Astrocyte (in vitro differentiated cells and primary cell): ENCODE measurements around the gene CAPNS1. TPM values are rescaled to one million over a fixed set of nuclear protein-coding genes. Genes with fewer than 3 reads are reported as not detected.

Experiments used
- DNase-seq: peaks from one replicate; pipeline ENCODE4 v3.0.0-alpha.2; 2010; ENCODE audit warnings: low read depth
- FAIRE-seq: peaks from 2 replicates; lab custom pipeline; 2011; peaks lifted over from hg19 to GRCh38; lab: Jason Lieb, UNC
- H2AFZ ChIP-seq: 2 replicates; pipeline ENCODE4 v1.6.0; 2012; ENCODE audit warnings: low read depth, low read length, inconsistent platforms
- H3K27ac ChIP-seq: 2 replicates; pipeline ENCODE4 v1.5.1; 2011; ENCODE audit warnings: low read depth, low read length, inconsistent platforms
- H3K27me3 ChIP-seq: 2 replicates; pipeline ENCODE4 v1.6.0; 2011; ENCODE audit warnings: low read length, inconsistent platforms; ENCODE audit not compliant: insufficient read depth
- H3K36me3 ChIP-seq: 2 replicates; pipeline ENCODE4 v1.5.1; 2011; ENCODE audit warnings: low read length, inconsistent platforms; ENCODE audit not compliant: insufficient read depth
- H3K4me1 ChIP-seq: 2 replicates; pipeline ENCODE4 v1.5.1; 2011; ENCODE audit warnings: low read length, inconsistent platforms; ENCODE audit not compliant: insufficient read depth
- H3K4me2 ChIP-seq: 2 replicates; pipeline ENCODE4 v1.6.0; 2012; ENCODE audit warnings: low read length, inconsistent platforms
- H3K4me3 ChIP-seq: 2 replicates; pipeline ENCODE4 v1.5.1; 2011; ENCODE audit warnings: low read depth, mild to moderate bottlenecking, low read length, inconsistent platforms; ENCODE audit not compliant: insufficient read depth
- H3K79me2 ChIP-seq: 2 replicates; pipeline ENCODE4 v1.6.0; 2012; ENCODE audit warnings: mild to moderate bottlenecking, low read length, inconsistent platforms; ENCODE audit not compliant: insufficient read depth
- H3K9ac ChIP-seq: 2 replicates; pipeline ENCODE4 v1.6.0; 2012; ENCODE audit warnings: mild to moderate bottlenecking, low read length, inconsistent platforms
- H3K9me3 ChIP-seq: 2 replicates; pipeline ENCODE4 v1.5.1; 2012; ENCODE audit warnings: low read depth, mild to moderate bottlenecking, low read length, inconsistent platforms; ENCODE audit not compliant: insufficient read depth
- H4K20me1 ChIP-seq: 2 replicates; pipeline ENCODE4 v1.6.0; 2012; ENCODE audit warnings: low read length, inconsistent platforms; ENCODE audit not compliant: insufficient read depth
- H3K27ac Mint-ChIP-seq: one replicate; pipeline ENCODE4 v1.8.0; 2021; ENCODE audit warnings: mild to moderate bottlenecking, mixed read lengths; ENCODE audit not compliant: unreplicated experiment
- H3K27me3 Mint-ChIP-seq: one replicate; pipeline ENCODE4 v1.8.0; 2021; ENCODE audit warnings: low read depth, mixed read lengths; ENCODE audit not compliant: unreplicated experiment
- H3K36me3 Mint-ChIP-seq: one replicate; pipeline ENCODE4 v1.8.0; 2021; ENCODE audit warnings: low read depth, mixed read lengths; ENCODE audit not compliant: unreplicated experiment
- H3K4me1 Mint-ChIP-seq: one replicate; pipeline ENCODE4 v1.8.0; 2021; ENCODE audit warnings: low read depth, mixed read lengths; ENCODE audit not compliant: unreplicated experiment
- H3K4me3 Mint-ChIP-seq: one replicate; pipeline ENCODE4 v1.8.0; 2021; ENCODE audit warnings: mild to moderate bottlenecking, moderate library complexity, mixed read lengths; ENCODE audit not compliant: unreplicated experiment
- H3K9me3 Mint-ChIP-seq: one replicate; pipeline ENCODE4 v1.8.0; 2021; ENCODE audit warnings: mild to moderate bottlenecking, mixed read lengths; ENCODE audit not compliant: unreplicated experiment
- EZH2 ChIP-seq: IDR thresholded peaks from 2 replicates; pipeline ENCODE4 v1.6.1; 2012; ENCODE audit warnings: mild to moderate bottlenecking, low read length, inconsistent platforms; ENCODE audit not compliant: insufficient read depth
- total RNA-seq: library from RNA; stranded (reverse); gene quantifications from 2 replicates; pipeline ENCODE4 v1.2.1, GENCODE V29; 2021
- TF ChIP-seq, protein P1 (sequence below): IDR thresholded peaks from 2 replicates; pipeline ENCODE4 v1.5.1; 2011; ENCODE audit warnings: low read depth, mild to moderate bottlenecking, inconsistent platforms, low read length, moderate library complexity; ENCODE audit not compliant: insufficient read depth

The CAPNS1 gene
- total RNA-seq, 1 donor from 2014 or later: 665 TPM

DNA sequence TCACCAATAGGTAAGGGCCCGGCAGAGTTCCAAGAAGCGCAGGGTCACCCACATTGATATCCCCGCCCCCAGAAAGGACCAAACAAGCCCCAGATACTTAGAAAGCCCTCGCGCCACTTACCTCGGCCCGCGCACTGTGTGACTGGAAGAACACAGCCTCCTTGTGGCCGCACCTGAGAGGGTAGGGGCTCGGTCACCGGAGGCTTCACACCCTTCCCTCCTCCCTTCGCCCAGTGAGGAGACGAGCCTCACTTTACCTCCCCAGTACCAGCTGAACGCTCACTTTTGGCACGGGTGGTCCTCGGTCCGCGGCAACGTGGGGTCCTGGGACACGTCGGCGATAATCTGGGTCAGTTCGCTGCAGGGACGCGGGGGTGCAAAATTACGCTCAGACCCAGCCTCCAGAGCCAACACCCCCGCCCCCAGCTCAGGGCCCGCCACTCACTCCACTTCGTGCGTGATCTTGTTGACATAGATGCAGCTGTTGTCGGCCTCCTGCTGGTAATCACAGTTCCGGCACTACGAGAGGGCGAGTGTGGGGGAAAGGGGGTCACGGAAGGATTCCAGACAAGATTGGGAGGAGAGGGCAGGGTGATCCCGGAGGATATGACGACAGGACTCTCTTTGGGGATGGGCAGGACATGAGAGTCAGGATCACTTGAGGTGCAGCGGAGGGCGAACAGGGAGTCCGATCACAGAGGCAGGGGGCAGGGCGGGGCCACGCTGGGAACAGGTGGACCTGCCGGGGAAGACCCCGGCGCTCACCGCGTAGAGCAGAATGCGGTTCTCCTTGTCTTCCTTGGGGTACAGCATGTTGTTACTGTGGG, 25.8 kb upstream of the CAPNS1 start:
- Histone ChIP-seq H3K4me1 (peaks cover 12% of the 10 kb centered on the region), H3K9ac (peak overlapping the region; percentile 81), H3K4me2 (peak overlapping the region; percentile 88), H3K4me3 (peak overlapping the region; percentile 68), H3K79me2 (peaks cover 32% of the 10 kb centered on the region), H3K27ac (peak overlapping the region; percentile 30), H4K20me1 (peaks cover 22% of the 10 kb centered on the region), H3K27me3 (no peaks in the 10 kb centered on the region), H3K9me3 (no peaks in the 10 kb centered on the region), H2AFZ (peak overlapping the region; percentile 83), H3K36me3 (peaks cover 6% of the 10 kb centered on the region)
- no peak for FAIRE-seq
- Mint-ChIP-seq H3K4me1 (peaks cover 8% of the 10 kb centered on the region), H3K4me3 (peak overlapping the region; percentile 99), H3K27ac (peak overlapping the region; percentile 91), H3K27me3 (no peaks in the 10 kb centered on the region), H3K36me3 (peaks cover 18% of the 10 kb centered on the region), H3K9me3 (no peaks in the 10 kb centered on the region)
- DNase-seq: peak; percentile 23
- TF ChIP-seq, protein P1, sequence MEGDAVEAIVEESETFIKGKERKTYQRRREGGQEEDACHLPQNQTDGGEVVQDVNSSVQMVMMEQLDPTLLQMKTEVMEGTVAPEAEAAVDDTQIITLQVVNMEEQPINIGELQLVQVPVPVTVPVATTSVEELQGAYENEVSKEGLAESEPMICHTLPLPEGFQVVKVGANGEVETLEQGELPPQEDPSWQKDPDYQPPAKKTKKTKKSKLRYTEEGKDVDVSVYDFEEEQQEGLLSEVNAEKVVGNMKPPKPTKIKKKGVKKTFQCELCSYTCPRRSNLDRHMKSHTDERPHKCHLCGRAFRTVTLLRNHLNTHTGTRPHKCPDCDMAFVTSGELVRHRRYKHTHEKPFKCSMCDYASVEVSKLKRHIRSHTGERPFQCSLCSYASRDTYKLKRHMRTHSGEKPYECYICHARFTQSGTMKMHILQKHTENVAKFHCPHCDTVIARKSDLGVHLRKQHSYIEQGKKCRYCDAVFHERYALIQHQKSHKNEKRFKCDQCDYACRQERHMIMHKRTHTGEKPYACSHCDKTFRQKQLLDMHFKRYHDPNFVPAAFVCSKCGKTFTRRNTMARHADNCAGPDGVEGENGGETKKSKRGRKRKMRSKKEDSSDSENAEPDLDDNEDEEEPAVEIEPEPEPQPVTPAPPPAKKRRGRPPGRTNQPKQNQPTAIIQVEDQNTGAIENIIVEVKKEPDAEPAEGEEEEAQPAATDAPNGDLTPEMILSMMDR: no peak
- no peak for TF ChIP-seq EZH2

DNA sequence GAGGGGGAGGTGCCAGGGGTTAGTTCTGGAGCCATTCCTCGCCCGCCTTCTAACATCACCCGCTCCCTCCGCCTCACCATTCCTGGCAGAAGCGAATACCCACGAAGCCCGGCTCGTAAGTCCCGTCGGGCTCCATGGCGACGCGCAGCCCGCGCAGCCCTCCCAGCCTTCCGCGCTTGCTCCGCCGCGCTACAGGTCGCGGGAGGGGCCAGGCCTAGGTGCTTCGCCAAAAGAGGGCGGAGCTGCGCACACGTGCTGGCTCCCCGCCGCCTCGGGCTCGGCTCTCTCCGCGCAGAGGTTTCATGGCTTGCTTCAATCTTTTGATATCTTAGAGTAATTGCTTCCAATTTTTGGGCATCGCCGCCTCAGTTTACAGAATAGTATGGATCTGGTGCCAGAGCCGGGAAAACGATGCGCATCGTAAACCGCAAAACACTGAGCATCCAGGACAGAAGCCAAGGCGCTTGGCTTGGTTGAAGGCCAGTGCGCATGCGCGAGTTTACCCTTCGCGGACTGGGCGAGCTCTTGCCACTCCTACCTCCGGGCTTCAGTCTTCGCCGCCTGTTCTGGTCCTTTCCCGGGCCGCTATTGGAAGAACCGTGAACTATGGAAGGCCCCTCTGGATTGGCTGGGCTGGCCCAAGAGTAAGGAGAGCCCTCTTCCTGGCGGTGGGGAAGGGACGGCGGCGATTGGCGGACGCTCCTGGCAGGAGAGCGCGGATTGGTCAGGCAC, 25.0 kb upstream of the CAPNS1 start, which contains the start of gene POLR2I:
Gene POLR2I, minus strand, starts transcription at position 155 of the 732 bp plus-strand sequence. Its CDS starts 19 bp downstream, at position 136.
- Histone ChIP-seq H3K27ac (peak within 1 kb of the TSS; percentile 58), H3K4me1 (peaks cover 12% of the 10 kb centered on the region), H3K9me3 (no peaks in the 10 kb centered on the region), H2AFZ (peak within 1 kb of the TSS; percentile 83), H3K4me3 (peak within 1 kb of the TSS; percentile 68), H3K79me2 (peaks cover 34% of the 10 kb centered on the region), H3K4me2 (peak within 1 kb of the TSS; percentile 88), H3K27me3 (no peaks in the 10 kb centered on the region), H3K36me3 (peaks cover 7% of the 10 kb centered on the region), H3K9ac (peak within 1 kb of the TSS; percentile 81), H4K20me1 (peaks cover 27% of the 10 kb centered on the region)
- FAIRE-seq: peak; percentile 63
- Mint-ChIP-seq H3K36me3 (peaks cover 19% of the 10 kb centered on the region), H3K4me3 (peak within 1 kb of the TSS; percentile 99), H3K27me3 (no peaks in the 10 kb centered on the region), H3K4me1 (peaks cover 9% of the 10 kb centered on the region), H3K9me3 (no peaks in the 10 kb centered on the region), H3K27ac (peak within 1 kb of the TSS; percentile 91)
- TF ChIP-seq, protein P1: no peak
- TF ChIP-seq EZH2: no peak
- DNase-seq: peak; percentile 100
